ENCODE results near the gene MAP4K5. TPM values are rescaled to one million over a fixed set of nuclear protein-coding genes. Genes with fewer than 3 reads are reported as not detected.

The MAP4K5 gene
- polyA plus RNA-seq, 3 donors, result 5.0 to 9.1 (median 7.7) TPM

- Mint-ChIP-seq H3K9me3 (no peaks in the 10 kb centered on the region), H3K36me3 (no peaks in the 10 kb centered on the region)
- 80% methylated on average over 1 of the region's 3 CpGs for WGBS (ENCODE audit: insufficient coverage)
Observed at GRCh38 chr14:50383618-50384225, 148.6 kb downstream of the MAP4K5 start.

GRCh38 chr14:50381823-50382287, 150.5 kb downstream of the MAP4K5 start:
- Histone ChIP-seq H4K20me1 (ENCODE audit: insufficient read depth, low read length) (no peaks in the 10 kb centered on the region), H3K27me3 (ENCODE audit: control insufficient read depth in 2 of 2, insufficient read depth in 2 of 2, low read length in 2 of 2) (no peaks in the 10 kb centered on the region), H2AFZ (ENCODE audit: insufficient read depth, low read depth, low read length, poor library complexity, severe bottlenecking) (no peak overlapping the region), H3K27ac (ENCODE audit: low read depth in 1 of 2, low read length in 2 of 2) (no peak overlapping the region), H3K9me3 (replicated peaks in 1 of 2; ENCODE audit: control insufficient read depth in 1 of 2, insufficient read depth in 1 of 2, low read length in 2 of 2) (no peaks in the 10 kb centered on the region), H3K4me1 (ENCODE audit: control insufficient read depth in 1 of 2, insufficient read depth in 2 of 2, low read length in 2 of 2) (no peaks in the 10 kb centered on the region), H3K4me2 (replicated peaks; ENCODE audit: extremely low read depth, low read length, poor library complexity, severe bottlenecking) (no peak overlapping the region), H3K79me2 (ENCODE audit: insufficient read depth, low read length) (no peaks in the 10 kb centered on the region), H3K36me3 (replicated peaks in 1 of 2; ENCODE audit: control insufficient read depth in 1 of 2, insufficient read depth in 2 of 2, low read length in 2 of 2) (no peaks in the 10 kb centered on the region), H3K9ac (ENCODE audit: insufficient read depth, low read length, poor library complexity, severe bottlenecking) (no peak overlapping the region), H3K4me3 (replicated peaks in 1 of 3; ENCODE audit: low read depth in 2 of 3, low read length in 3 of 3) (no peak overlapping the region)
- no peak overlapping the region for H3K4me3 Mint-ChIP-seq
- no peak overlapping the region for H3K27ac Mint-ChIP-seq
- no peaks in the 10 kb centered on the region for H3K9me3 Mint-ChIP-seq
- DNase-seq, result no peak
- H3K27me3 Mint-ChIP-seq (ENCODE audit: low read depth in 3 of 3), result peaks cover 0 to 2% (median 1%) of the 10 kb centered on the region in 3 donors
- H3K4me1 Mint-ChIP-seq, result peaks cover 7% of the 10 kb centered on the region
- no peaks in the 10 kb centered on the region for H3K36me3 Mint-ChIP-seq
- intact Hi-C loops (cut with micrococcal nuclease), result no loop called here
- no peak for TF ChIP-seq CTCF (IDR thresholded peaks at IDR 0.05)
- WGBS (ENCODE audit: insufficient coverage), result 96% methylated on average over 9 of the region's 14 CpGs

More at GRCh38 chr14:50383618-50384225, 148.6 kb downstream of the MAP4K5 start:
- no peak overlapping the region for H2AFZ ChIP-seq (ENCODE audit: insufficient read depth, low read depth, low read length, poor library complexity, severe bottlenecking)
- Mint-ChIP-seq H3K27me3 (ENCODE audit: low read depth in 3 of 3) (no peaks in the 10 kb centered on the region), H3K4me1 (no peaks in the 10 kb centered on the region), H3K4me3 (no peak overlapping the region), H3K27ac (no peak overlapping the region)
- no peaks in the 10 kb centered on the region for H3K79me2 ChIP-seq (ENCODE audit: insufficient read depth, low read length)
- H4K20me1 ChIP-seq (ENCODE audit: insufficient read depth, low read length), result no peaks in the 10 kb centered on the region
- H3K4me1 ChIP-seq (ENCODE audit: control insufficient read depth in 1 of 2, insufficient read depth in 2 of 2, low read length in 2 of 2), result no peaks in the 10 kb centered on the region
- no peak overlapping the region for H3K27ac ChIP-seq (ENCODE audit: low read depth in 1 of 2, low read length in 2 of 2)
- H3K27me3 ChIP-seq (ENCODE audit: control insufficient read depth in 2 of 2, insufficient read depth in 2 of 2, low read length in 2 of 2), result no peaks in the 10 kb centered on the region
- intact Hi-C loops (cut with micrococcal nuclease), result no loop called here
- no peaks in the 10 kb centered on the region for H3K9me3 ChIP-seq (replicated peaks in 1 of 2; ENCODE audit: control insufficient read depth in 1 of 2, insufficient read depth in 1 of 2, low read length in 2 of 2)
- no peak overlapping the region for H3K4me2 ChIP-seq (replicated peaks; ENCODE audit: extremely low read depth, low read length, poor library complexity, severe bottlenecking)
- no peak overlapping the region for H3K9ac ChIP-seq (ENCODE audit: insufficient read depth, low read length, poor library complexity, severe bottlenecking)
- no peak for TF ChIP-seq CTCF (IDR thresholded peaks at IDR 0.05)
- DNase-seq, result no peak
- no peak overlapping the region for H3K4me3 ChIP-seq (replicated peaks in 1 of 3; ENCODE audit: low read depth in 2 of 3, low read length in 3 of 3)
- no peaks in the 10 kb centered on the region for H3K36me3 ChIP-seq (replicated peaks in 1 of 2; ENCODE audit: control insufficient read depth in 1 of 2, insufficient read depth in 2 of 2, low read length in 2 of 2)

Data from CD14-positive monocyte (primary cell).